H1 (cell line): ENCODE measurements around the gene CKS1B. TPM values are rescaled to one million over a fixed set of nuclear protein-coding genes. Genes with fewer than 3 reads are reported as not detected.

Experiments used
- ASH2L ChIP-seq: fragments of 200-600, 300-600 bp; sonication (generic); IDR thresholded peaks from one replicate; pipeline ENCODE4 v1.7.1; 2017; ENCODE audit warnings: low read length
- CBX8 ChIP-seq: fragments of 300-800, 300-1000 bp; sonication (generic); IDR thresholded peaks from 2 replicates; pipeline ENCODE4 v1.7.1; 2016; ENCODE audit warnings: low read depth, low read length, borderline replicate concordance
- FOSL1 ChIP-seq: IDR thresholded peaks from 2 replicates; pipeline ENCODE4 v1.6.1; 2011; ENCODE audit warnings: mild to moderate bottlenecking, low read depth, low read length, moderate library complexity; ENCODE audit not compliant: insufficient read depth
- KDM5A ChIP-seq: fragments of 200-600 bp; IDR thresholded peaks from 2 replicates; pipeline ENCODE4 v1.7.1; 2012; ENCODE audit warnings: mild to moderate bottlenecking, low read length, inconsistent platforms, mixed read lengths
- polyA plus RNA-seq, 7 experiments: library from polyadenylated mRNA; depleted of rRNA in 3 of 7; stranded (reverse) in 5 of 7; unstranded in 2 of 7; fragments of >200 nt in 5 of 7; fragments of 200-250 nt in 2 of 7; gene quantifications; 1 replicate in 5 of 7; 2 replicates in 1 of 7; 4 replicates in 1 of 7; pipeline versions ENCODE4 v1.2.1 to v1.2.3, GENCODE V29; 2011 to 2013; ENCODE audit warnings: missing spikeins in 2 of 7, mixed read lengths in 2 of 7
- total RNA-seq: library from RNA; stranded (reverse); fragmentation: NEBNext Ultra II Directional; extraction: Animal tissue kit (Norgen Biotek cat#: 25700); gene quantifications from 2 replicates; pipeline ENCODE4 v1.2.1, GENCODE V29; 2021

CKS1B gene
- total and polyA plus RNA-seq, 2 of the 8 experiments (the other 6 are each of a cell fraction or from before 2014, with no cell fraction given), result 294 to 1,025 TPM

GRCh38 chr1:155024315-155024714 is 49.8 kb downstream of the CKS1B start (continued):
- no peak for TF ChIP-seq ASH2L
- no peak for TF ChIP-seq KDM5A
- no peak for TF ChIP-seq CBX8
- TF ChIP-seq FOSL1, result no peak
